WTC11 (cell line): Measurements from ENCODE around the gene ACSL4. TPM values are rescaled to one million over a fixed set of nuclear protein-coding genes. Genes with fewer than 3 reads are reported as not detected.

Source experiments
- ATAC-seq: fragments of 200-7000 bp; cut with Tn5 transposase; 2 replicates; pipeline ENCODE4 v1.10.0; 2021; ENCODE audit warnings: mild to moderate bottlenecking, moderate library complexity
- CTCF ChIA-PET: fragments of 300-600 bp; sonication (Branson Sonifier 250); formaldehyde crosslinking; loops from one replicate; lab custom pipeline; 2021; ENCODE audit warnings: antibody characterized with exemption; lab: Charles Lee
- POLR2A ChIA-PET: fragments of 350-600 bp; sonication (Branson Sonifier 250); formaldehyde crosslinking; loops from one replicate; lab custom pipeline; 2021; ENCODE audit warnings: antibody characterized with exemption; lab: Charles Lee
- DNase-seq: peaks from one replicate; pipeline ENCODE4 v3.0.0; 2021; ENCODE audit warnings: low spot score
- H3K27ac Mint-ChIP-seq: 2 replicates; pipeline ENCODE4 v1.8.0; 2021; ENCODE audit warnings: mixed read lengths
- H3K27me3 Mint-ChIP-seq: 2 replicates; pipeline ENCODE4 v1.8.0; 2021; ENCODE audit warnings: low read depth, mild to moderate bottlenecking, moderate library complexity, mixed read lengths
- H3K36me3 Mint-ChIP-seq: 2 replicates; pipeline ENCODE4 v1.8.0; 2021; ENCODE audit warnings: mixed read lengths
- H3K4me1 Mint-ChIP-seq: 2 replicates; pipeline ENCODE4 v1.8.0; 2022; ENCODE audit warnings: mixed read lengths
- H3K4me3 Mint-ChIP-seq: 2 replicates; pipeline ENCODE4 v1.8.0; 2021; ENCODE audit warnings: mild to moderate bottlenecking, moderate library complexity, mixed read lengths
- H3K9me3 Mint-ChIP-seq: 2 replicates; pipeline ENCODE4 v1.8.0; 2021; ENCODE audit warnings: mixed read lengths
- ATF3 ChIP-seq: sonication (generic); formaldehyde crosslinking; conservative IDR thresholded peaks from 2 replicates; pipeline ENCODE4 v1.8.1; 2022; ENCODE audit warnings: mild to moderate bottlenecking, missing genetic modification reagents
- CDX4 ChIP-seq: fragments of 250-450 bp; sonication (Bioruptor Pico); IDR thresholded peaks from 2 replicates; pipeline ENCODE4 v1.9.0; 2021; ENCODE audit warnings: moderate library complexity, mild to moderate bottlenecking, inconsistent platforms, borderline replicate concordance
- EMX1 ChIP-seq: fragments of 250-450 bp; sonication (Bioruptor Pico); IDR thresholded peaks from 2 replicates; pipeline ENCODE4 v1.8.0; 2021; ENCODE audit warnings: mild to moderate bottlenecking
- FOXP1 ChIP-seq: sonication (generic); formaldehyde crosslinking; IDR thresholded peaks from 2 replicates; pipeline ENCODE4 v1.8.0; 2022; ENCODE audit warnings: missing genetic modification reagents, mild to moderate bottlenecking, moderate library complexity, borderline replicate concordance
- GRHL2 ChIP-seq: fragments of 250-450 bp; sonication (Bioruptor Pico); IDR thresholded peaks from 2 replicates; pipeline ENCODE4 v1.8.0; 2022; ENCODE audit warnings: mild to moderate bottlenecking, moderate library complexity; ENCODE audit not compliant: insufficient replicate concordance, severe bottlenecking
- GTF2I ChIP-seq: fragments of 250-450 bp; sonication (Bioruptor Pico); conservative IDR thresholded peaks from 2 replicates; pipeline ENCODE4 v1.4.0; 2021; ENCODE audit warnings: mild to moderate bottlenecking
- MAX ChIP-seq: sonication (generic); formaldehyde crosslinking; IDR thresholded peaks from 2 replicates; pipeline ENCODE4 v1.8.0; 2022; ENCODE audit warnings: mild to moderate bottlenecking, missing genetic modification reagents
- NFE2L1 ChIP-seq: sonication (generic); formaldehyde crosslinking; IDR thresholded peaks from 2 replicates; pipeline ENCODE4 v1.8.1; 2023; ENCODE audit warnings: missing genetic modification reagents
- PRRX2 ChIP-seq: fragments of 250-450 bp; sonication (Bioruptor Pico); IDR thresholded peaks from 2 replicates; pipeline ENCODE4 v1.8.0; 2021; ENCODE audit warnings: mild to moderate bottlenecking
- SMAD3 ChIP-seq: sonication (generic); formaldehyde crosslinking; IDR thresholded peaks from 2 replicates; pipeline ENCODE4 v1.8.0; 2022; ENCODE audit warnings: missing genetic modification reagents, mild to moderate bottlenecking, borderline replicate concordance
- SOX15 ChIP-seq: fragments of 250-450 bp; sonication (Bioruptor Pico); IDR thresholded peaks from 2 replicates; pipeline ENCODE4 v1.9.0; 2021; ENCODE audit warnings: mild to moderate bottlenecking
- TP53 ChIP-seq: sonication (generic); formaldehyde crosslinking; IDR thresholded peaks from 2 replicates; pipeline ENCODE4 v1.8.1; 2023; ENCODE audit warnings: mild to moderate bottlenecking, missing genetic modification reagents
- ZNF219 ChIP-seq: sonication (generic); formaldehyde crosslinking; IDR thresholded peaks from 2 replicates; pipeline ENCODE4 v1.8.0; 2023; ENCODE audit warnings: missing genetic modification reagents, mild to moderate bottlenecking, borderline replicate concordance
- ZNF232 ChIP-seq: sonication (generic); formaldehyde crosslinking; IDR thresholded peaks from 2 replicates; pipeline ENCODE4 v1.8.0; 2022; ENCODE audit warnings: mild to moderate bottlenecking, missing genetic modification reagents
- ZNF423 ChIP-seq: fragments of 250-450 bp; sonication (Bioruptor Pico); IDR thresholded peaks from 2 replicates; pipeline ENCODE4 v2.1.2; 2022; ENCODE audit warnings: mild to moderate bottlenecking, moderate library complexity
- total RNA-seq: library from RNA; stranded (reverse); gene quantifications from 3 replicates; pipeline ENCODE4 v1.2.3, GENCODE V29; 2021
- TF ChIP-seq, protein P1 (sequence below): sonication (generic); formaldehyde crosslinking; IDR thresholded peaks from 2 replicates; pipeline ENCODE4 v1.8.1; 2022; ENCODE audit warnings: missing genetic modification reagents, borderline replicate concordance
- TF ChIP-seq, protein P2 (sequence below): fragments of 250-450 bp; sonication (Bioruptor Pico); IDR thresholded peaks from 2 replicates; pipeline ENCODE4 v1.9.0; 2021; ENCODE audit warnings: mild to moderate bottlenecking, borderline replicate concordance
- TF ChIP-seq, protein P3 (sequence below): sonication (generic); formaldehyde crosslinking; IDR thresholded peaks from 2 replicates; pipeline ENCODE4 v1.8.1; 2023; ENCODE audit warnings: mild to moderate bottlenecking, missing genetic modification reagents
- TF ChIP-seq, protein P4 (sequence below): fragments of 250-450 bp; sonication (Bioruptor Pico); IDR thresholded peaks from 2 replicates; pipeline ENCODE4 v2.1.2; 2022; ENCODE audit warnings: mild to moderate bottlenecking, moderate library complexity
- TF ChIP-seq, protein P5 (sequence below): sonication (generic); formaldehyde crosslinking; IDR thresholded peaks from 2 replicates; pipeline ENCODE4 v1.8.1; 2023; ENCODE audit warnings: mild to moderate bottlenecking, missing genetic modification reagents, moderate library complexity
- TF ChIP-seq, protein P6 (sequence below): fragments of 250-450 bp; sonication (Bioruptor Pico); IDR thresholded peaks from 2 replicates; pipeline ENCODE4 v1.8.0; 2021; ENCODE audit warnings: mild to moderate bottlenecking

The ACSL4 gene
- total RNA-seq, 1 experiment from 2014 or later = 57.7 TPM

DNA sequence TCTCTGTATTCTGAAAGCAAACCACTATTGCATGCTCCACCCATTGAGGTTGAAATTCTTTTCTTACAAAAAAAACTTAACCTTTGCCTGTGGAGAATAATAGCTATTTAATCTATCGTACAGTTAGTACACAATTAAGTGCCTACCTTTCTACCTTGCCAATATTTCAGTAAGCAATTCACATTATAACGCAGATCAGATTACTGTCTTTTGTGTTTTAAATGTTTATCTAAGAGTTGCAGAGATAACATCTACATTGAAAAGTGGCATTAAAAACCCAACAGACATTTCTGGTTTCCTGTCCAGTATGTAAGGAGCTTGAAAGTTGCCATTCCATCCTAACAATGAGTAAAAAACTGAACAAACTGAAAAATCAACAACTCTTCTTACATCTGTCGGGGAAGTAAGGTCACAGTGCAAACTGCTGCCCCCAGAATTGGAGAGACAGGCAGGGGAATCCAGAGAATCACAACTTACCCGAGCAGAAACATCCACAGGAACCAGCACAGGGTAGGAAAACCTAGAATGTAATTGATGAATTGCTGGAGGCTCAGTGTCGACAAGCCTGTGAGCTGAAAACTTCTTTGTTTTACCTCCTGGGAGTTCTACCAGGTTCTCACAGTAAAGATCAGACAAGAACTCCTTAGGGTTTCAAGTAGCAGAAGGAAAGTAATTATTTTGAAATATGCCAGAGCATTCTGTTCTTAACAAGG lies 27.3 kb upstream of the ACSL4 start (continued):
- no peak for TF ChIP-seq PRRX2
- TF ChIP-seq ATF3 (CRISPR knock-in tag) = no peak
- TF ChIP-seq, all 79 proteins: peak for 0

DNA sequence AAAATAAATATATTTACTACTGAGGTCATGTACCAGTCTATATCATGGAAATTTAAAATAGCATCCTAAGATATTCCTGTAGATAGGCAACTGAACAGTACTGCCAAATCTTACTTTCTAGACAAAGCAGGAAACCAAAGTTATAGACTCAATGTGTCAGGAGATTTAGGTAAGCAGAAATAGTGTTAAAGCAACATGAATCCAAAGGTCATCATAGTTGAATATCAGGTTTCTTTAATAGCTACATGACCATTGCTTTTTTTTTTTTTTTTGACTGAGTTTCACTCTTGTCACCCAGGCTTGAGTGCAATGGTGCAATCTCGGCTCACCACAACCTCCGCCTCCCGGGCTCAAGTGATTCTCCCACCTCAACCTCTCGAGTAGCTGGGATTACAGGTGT lies 20.2 kb upstream of the ACSL4 start:
- ATAC-seq (no peak), DNase-seq (no peak)
- ChIA-PET POLR2A (no interaction called here), CTCF (no interaction called here)
- Mint-ChIP-seq H3K27ac (no peak overlapping the region), H3K36me3 (no peaks in the 10 kb centered on the region), H3K9me3 (peaks cover 16% of the 10 kb centered on the region), H3K27me3 (no peaks in the 10 kb centered on the region), H3K4me1 (no peaks in the 10 kb centered on the region; the same call in 1 of the 2 replicates), H3K4me3 (no peak overlapping the region)
- TF ChIP-seq ZNF219 (no peak), MAX (no peak), FOXP1 (CRISPR knock-in tag) (no peak), SOX15 (CRISPR knock-in tag) (no peak), GTF2I (CRISPR knock-in tag) (no peak), ZNF232 (no peak), CDX4 (no peak), NFE2L1 (CRISPR knock-in tag) (no peak)
- TF ChIP-seq, protein P1, sequence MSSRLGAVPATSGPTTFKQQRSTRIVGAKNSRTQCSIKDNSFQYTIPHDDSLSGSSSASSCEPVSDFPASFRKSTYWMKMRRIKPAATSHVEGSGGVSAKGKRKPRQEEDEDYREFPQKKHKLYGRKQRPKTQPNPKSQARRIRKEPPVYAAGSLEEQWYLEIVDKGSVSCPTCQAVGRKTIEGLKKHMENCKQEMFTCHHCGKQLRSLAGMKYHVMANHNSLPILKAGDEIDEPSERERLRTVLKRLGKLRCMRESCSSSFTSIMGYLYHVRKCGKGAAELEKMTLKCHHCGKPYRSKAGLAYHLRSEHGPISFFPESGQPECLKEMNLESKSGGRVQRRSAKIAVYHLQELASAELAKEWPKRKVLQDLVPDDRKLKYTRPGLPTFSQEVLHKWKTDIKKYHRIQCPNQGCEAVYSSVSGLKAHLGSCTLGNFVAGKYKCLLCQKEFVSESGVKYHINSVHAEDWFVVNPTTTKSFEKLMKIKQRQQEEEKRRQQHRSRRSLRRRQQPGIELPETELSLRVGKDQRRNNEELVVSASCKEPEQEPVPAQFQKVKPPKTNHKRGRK (CRISPR knock-in tag) = no peak
- TF ChIP-seq, protein P2, sequence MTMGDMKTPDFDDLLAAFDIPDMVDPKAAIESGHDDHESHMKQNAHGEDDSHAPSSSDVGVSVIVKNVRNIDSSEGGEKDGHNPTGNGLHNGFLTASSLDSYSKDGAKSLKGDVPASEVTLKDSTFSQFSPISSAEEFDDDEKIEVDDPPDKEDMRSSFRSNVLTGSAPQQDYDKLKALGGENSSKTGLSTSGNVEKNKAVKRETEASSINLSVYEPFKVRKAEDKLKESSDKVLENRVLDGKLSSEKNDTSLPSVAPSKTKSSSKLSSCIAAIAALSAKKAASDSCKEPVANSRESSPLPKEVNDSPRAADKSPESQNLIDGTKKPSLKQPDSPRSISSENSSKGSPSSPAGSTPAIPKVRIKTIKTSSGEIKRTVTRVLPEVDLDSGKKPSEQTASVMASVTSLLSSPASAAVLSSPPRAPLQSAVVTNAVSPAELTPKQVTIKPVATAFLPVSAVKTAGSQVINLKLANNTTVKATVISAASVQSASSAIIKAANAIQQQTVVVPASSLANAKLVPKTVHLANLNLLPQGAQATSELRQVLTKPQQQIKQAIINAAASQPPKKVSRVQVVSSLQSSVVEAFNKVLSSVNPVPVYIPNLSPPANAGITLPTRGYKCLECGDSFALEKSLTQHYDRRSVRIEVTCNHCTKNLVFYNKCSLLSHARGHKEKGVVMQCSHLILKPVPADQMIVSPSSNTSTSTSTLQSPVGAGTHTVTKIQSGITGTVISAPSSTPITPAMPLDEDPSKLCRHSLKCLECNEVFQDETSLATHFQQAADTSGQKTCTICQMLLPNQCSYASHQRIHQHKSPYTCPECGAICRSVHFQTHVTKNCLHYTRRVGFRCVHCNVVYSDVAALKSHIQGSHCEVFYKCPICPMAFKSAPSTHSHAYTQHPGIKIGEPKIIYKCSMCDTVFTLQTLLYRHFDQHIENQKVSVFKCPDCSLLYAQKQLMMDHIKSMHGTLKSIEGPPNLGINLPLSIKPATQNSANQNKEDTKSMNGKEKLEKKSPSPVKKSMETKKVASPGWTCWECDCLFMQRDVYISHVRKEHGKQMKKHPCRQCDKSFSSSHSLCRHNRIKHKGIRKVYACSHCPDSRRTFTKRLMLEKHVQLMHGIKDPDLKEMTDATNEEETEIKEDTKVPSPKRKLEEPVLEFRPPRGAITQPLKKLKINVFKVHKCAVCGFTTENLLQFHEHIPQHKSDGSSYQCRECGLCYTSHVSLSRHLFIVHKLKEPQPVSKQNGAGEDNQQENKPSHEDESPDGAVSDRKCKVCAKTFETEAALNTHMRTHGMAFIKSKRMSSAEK (CRISPR knock-in tag) = no peak

- Mint-ChIP-seq H3K4me1 (no peaks in the 10 kb centered on the region; the same call in 1 of the 2 replicates), H3K27me3 (no peaks in the 10 kb centered on the region)
- POLR2A ChIA-PET = no interaction called here
- TF ChIP-seq, protein P3, sequence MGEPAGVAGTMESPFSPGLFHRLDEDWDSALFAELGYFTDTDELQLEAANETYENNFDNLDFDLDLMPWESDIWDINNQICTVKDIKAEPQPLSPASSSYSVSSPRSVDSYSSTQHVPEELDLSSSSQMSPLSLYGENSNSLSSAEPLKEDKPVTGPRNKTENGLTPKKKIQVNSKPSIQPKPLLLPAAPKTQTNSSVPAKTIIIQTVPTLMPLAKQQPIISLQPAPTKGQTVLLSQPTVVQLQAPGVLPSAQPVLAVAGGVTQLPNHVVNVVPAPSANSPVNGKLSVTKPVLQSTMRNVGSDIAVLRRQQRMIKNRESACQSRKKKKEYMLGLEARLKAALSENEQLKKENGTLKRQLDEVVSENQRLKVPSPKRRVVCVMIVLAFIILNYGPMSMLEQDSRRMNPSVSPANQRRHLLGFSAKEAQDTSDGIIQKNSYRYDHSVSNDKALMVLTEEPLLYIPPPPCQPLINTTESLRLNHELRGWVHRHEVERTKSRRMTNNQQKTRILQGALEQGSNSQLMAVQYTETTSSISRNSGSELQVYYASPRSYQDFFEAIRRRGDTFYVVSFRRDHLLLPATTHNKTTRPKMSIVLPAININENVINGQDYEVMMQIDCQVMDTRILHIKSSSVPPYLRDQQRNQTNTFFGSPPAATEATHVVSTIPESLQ (CRISPR knock-in tag) = no peak
- TF ChIP-seq SMAD3 (CRISPR knock-in tag) (no peak), TP53 (CRISPR knock-in tag) (no peak), GRHL2 (CRISPR knock-in tag) (no peak), ZNF423 (CRISPR knock-in tag) (no peak), EMX1 (CRISPR knock-in tag) (no peak), FOXP1 (CRISPR knock-in tag) (no peak)
- TF ChIP-seq, protein P4, sequence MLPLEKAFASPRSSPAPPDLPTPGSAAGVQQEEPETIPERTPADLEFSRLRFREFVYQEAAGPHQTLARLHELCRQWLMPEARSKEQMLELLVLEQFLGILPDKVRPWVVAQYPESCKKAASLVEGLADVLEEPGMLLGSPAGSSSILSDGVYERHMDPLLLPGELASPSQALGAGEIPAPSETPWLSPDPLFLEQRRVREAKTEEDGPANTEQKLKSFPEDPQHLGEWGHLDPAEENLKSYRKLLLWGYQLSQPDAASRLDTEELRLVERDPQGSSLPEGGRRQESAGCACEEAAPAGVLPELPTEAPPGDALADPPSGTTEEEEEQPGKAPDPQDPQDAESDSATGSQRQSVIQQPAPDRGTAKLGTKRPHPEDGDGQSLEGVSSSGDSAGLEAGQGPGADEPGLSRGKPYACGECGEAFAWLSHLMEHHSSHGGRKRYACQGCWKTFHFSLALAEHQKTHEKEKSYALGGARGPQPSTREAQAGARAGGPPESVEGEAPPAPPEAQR (CRISPR knock-in tag) = no peak
- TF ChIP-seq, protein P5, sequence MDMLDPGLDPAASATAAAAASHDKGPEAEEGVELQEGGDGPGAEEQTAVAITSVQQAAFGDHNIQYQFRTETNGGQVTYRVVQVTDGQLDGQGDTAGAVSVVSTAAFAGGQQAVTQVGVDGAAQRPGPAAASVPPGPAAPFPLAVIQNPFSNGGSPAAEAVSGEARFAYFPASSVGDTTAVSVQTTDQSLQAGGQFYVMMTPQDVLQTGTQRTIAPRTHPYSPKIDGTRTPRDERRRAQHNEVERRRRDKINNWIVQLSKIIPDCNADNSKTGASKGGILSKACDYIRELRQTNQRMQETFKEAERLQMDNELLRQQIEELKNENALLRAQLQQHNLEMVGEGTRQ = no peak
- TF ChIP-seq, protein P6, sequence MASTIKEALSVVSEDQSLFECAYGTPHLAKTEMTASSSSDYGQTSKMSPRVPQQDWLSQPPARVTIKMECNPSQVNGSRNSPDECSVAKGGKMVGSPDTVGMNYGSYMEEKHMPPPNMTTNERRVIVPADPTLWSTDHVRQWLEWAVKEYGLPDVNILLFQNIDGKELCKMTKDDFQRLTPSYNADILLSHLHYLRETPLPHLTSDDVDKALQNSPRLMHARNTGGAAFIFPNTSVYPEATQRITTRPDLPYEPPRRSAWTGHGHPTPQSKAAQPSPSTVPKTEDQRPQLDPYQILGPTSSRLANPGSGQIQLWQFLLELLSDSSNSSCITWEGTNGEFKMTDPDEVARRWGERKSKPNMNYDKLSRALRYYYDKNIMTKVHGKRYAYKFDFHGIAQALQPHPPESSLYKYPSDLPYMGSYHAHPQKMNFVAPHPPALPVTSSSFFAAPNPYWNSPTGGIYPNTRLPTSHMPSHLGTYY (CRISPR knock-in tag) = no peak
These were observed 18.6 kb upstream of the ACSL4 start for GRCh38 chrX:109751698-109752097.

More at GRCh38 chrX:109751698-109752097, 18.6 kb upstream of the ACSL4 start:
- ATAC-seq (no peak), DNase-seq (no peak)
- H3K36me3 Mint-ChIP-seq = no peaks in the 10 kb centered on the region
- H3K4me3 Mint-ChIP-seq = no peak overlapping the region
- CTCF ChIA-PET = no interaction called here
- no peak overlapping the region for H3K27ac Mint-ChIP-seq
- H3K9me3 Mint-ChIP-seq = peaks cover 16% of the 10 kb centered on the region
